ENCODE data around the gene CCDC15.

GRCh38 chr11:125064070-125064469 is 110.1 kb downstream of the CCDC15 start:
- TF ChIP-seq CTCF (conservative IDR thresholded peaks at IDR 0.05; ENCODE audit: low read depth, low read length) (no peak), EZH2phosphoT487 (IDR thresholded peaks at IDR 0.05; ENCODE audit: borderline replicate concordance, low read length) (no peak)

All from PC-3 (cell line).